ENCODE measurements around the gene NRCAM.

NRCAM gene

GRCh38 chr7:108249453-108249852 is 206.8 kb downstream of the NRCAM start:
- TF ChIP-seq CTCF (IDR thresholded peaks at IDR 0.05; ENCODE audit: borderline replicate concordance, control extremely low read depth, extremely low read depth, insufficient read depth, missing control alignments): no peak
- in situ Hi-C loops (cut with MboI; ENCODE audit: low sequenced_read_pairs, unreplicated experiment): no loop called here
- DNase-seq (ENCODE audit: low spot score): no peak

GRCh38 chr7:108248821-108249220 is 207.4 kb downstream of the NRCAM start:
- in situ Hi-C loops (cut with MboI; ENCODE audit: low sequenced_read_pairs, unreplicated experiment): no loop called here
- no peak for TF ChIP-seq CTCF (IDR thresholded peaks at IDR 0.05; ENCODE audit: borderline replicate concordance, control extremely low read depth, extremely low read depth, insufficient read depth, missing control alignments)
- no peak for DNase-seq (ENCODE audit: low spot score)

- in situ Hi-C loops (cut with MboI; ENCODE audit: low sequenced_read_pairs, unreplicated experiment): no loop called here
- no peak for TF ChIP-seq CTCF (IDR thresholded peaks at IDR 0.05; ENCODE audit: borderline replicate concordance, control extremely low read depth, extremely low read depth, insufficient read depth, missing control alignments)
- DNase-seq (ENCODE audit: low spot score): no peak
Observed at GRCh38 chr7:108248418-108248817, 207.8 kb downstream of the NRCAM start.

GRCh38 chr7:108247614-108248013 is 208.6 kb downstream of the NRCAM start:
- in situ Hi-C loops (cut with MboI; ENCODE audit: low sequenced_read_pairs, unreplicated experiment): no loop called here
- no peak for DNase-seq (ENCODE audit: low spot score)
- TF ChIP-seq CTCF (IDR thresholded peaks at IDR 0.05; ENCODE audit: borderline replicate concordance, control extremely low read depth, extremely low read depth, insufficient read depth, missing control alignments): no peak

- DNase-seq (ENCODE audit: low spot score): no peak
Observed at GRCh38 chr7:108246227-108246837, 209.9 kb downstream of the NRCAM start.

GRCh38 chr7:108245523-108246226 is 210.6 kb downstream of the NRCAM start:
- no peak for DNase-seq (ENCODE audit: low spot score)
- no peak for TF ChIP-seq CTCF (IDR thresholded peaks at IDR 0.05; ENCODE audit: borderline replicate concordance, control extremely low read depth, extremely low read depth, insufficient read depth, missing control alignments)
- in situ Hi-C loops (cut with MboI; ENCODE audit: low sequenced_read_pairs, unreplicated experiment): no loop called here

More at GRCh38 chr7:108246227-108246837, 209.9 kb downstream of the NRCAM start:
- in situ Hi-C loops (cut with MboI; ENCODE audit: low sequenced_read_pairs, unreplicated experiment): no loop called here
- no peak for TF ChIP-seq CTCF (IDR thresholded peaks at IDR 0.05; ENCODE audit: borderline replicate concordance, control extremely low read depth, extremely low read depth, insufficient read depth, missing control alignments)

Data from GM13976 (cell line).